GM12878 (cell line): Measurements from ENCODE around the gene CALR. TPM values are rescaled to one million over a fixed set of nuclear protein-coding genes. Genes with fewer than 3 reads are reported as not detected.

ENCODE experiments used
- ATAC-seq: fragments of 200-7000 bp; cut with Tn5 transposase; 3 replicates; pipeline ENCODE4 v1.9.1; 2020; ENCODE audit warnings: mild to moderate bottlenecking, moderate library complexity
- BruUV-seq: library from RNA; stranded (reverse); fragments of 400-500 nt; replicated peaks from 2 replicates; lab custom pipeline; 2021; lab: Mats Ljungman, UMichigan
- CTCF ChIA-PET: fragments of 300-600 bp; sonication (Branson Sonifier 250); formaldehyde crosslinking; extraction: SDS; loops from one replicate; lab custom pipeline; 2021; ENCODE audit warnings: inconsistent platforms; lab: Yijun Ruan, JAX
- POLR2A ChIA-PET: fragments of 350-600 bp; formaldehyde crosslinking; extraction: SDS; loops from one replicate; lab custom pipeline; 2021; ENCODE audit warnings: inconsistent platforms; lab: Charles Lee
- RAD21 ChIA-PET: fragments of 300-600 bp; sonication (Branson Sonifier 250); formaldehyde crosslinking; loops from one replicate; lab custom pipeline; 2023; ENCODE audit warnings: antibody characterized with exemption; ENCODE audit not compliant: unreplicated experiment; lab: Charles Lee
- SMC1A ChIA-PET: fragments of 300-600 bp; sonication (Branson Sonifier 250); formaldehyde crosslinking; loops from one replicate; lab custom pipeline; 2023; ENCODE audit not compliant: unreplicated experiment, uncharacterized antibody; lab: Charles Lee
- DNase-seq: peaks from one replicate; pipeline ENCODE4 v3.0.0-alpha.2; 2011; ENCODE audit warnings: low read depth, low spot score
- FAIRE-seq: peaks from 3 replicates; lab custom pipeline; 2011; peaks lifted over from hg19 to GRCh38; lab: Jason Lieb, UNC
- H2AFZ ChIP-seq: 2 replicates; pipeline ENCODE4 v1.6.0; 2011; ENCODE audit warnings: low read depth, low read length, control low read depth; ENCODE audit not compliant: control insufficient read depth
- H3K27ac ChIP-seq: 2 replicates; pipeline ENCODE4 v1.5.1; 2011; ENCODE audit warnings: control low read depth; ENCODE audit not compliant: control insufficient read depth, insufficient read depth
- H3K27me3 ChIP-seq, 2 experiments: replicated peaks in 1 of 2; 2 replicates each; pipeline versions ENCODE4 v1.6.0 to v1.6.1; 2011; ENCODE audit warnings: low read length in 1 of 2; ENCODE audit not compliant: control insufficient read depth in 2 of 2, insufficient read depth in 2 of 2
- H3K36me3 ChIP-seq, 2 experiments: 2 replicates each; pipeline ENCODE4 v1.5.1; 2011; ENCODE audit warnings: low read length in 1 of 2; ENCODE audit not compliant: control insufficient read depth in 2 of 2, insufficient read depth in 2 of 2
- H3K4me1 ChIP-seq: 2 replicates; pipeline ENCODE4 v1.6.1; 2011; ENCODE audit warnings: mild to moderate bottlenecking, low read length, moderate library complexity, mixed read lengths; ENCODE audit not compliant: control insufficient read depth, insufficient read depth
- H3K4me2 ChIP-seq: 2 replicates; pipeline ENCODE4 v1.6.0; 2011; ENCODE audit warnings: control low read depth; ENCODE audit not compliant: control insufficient read depth, insufficient read depth
- H3K4me3 ChIP-seq: fragments of 200-600 bp; sonication (generic); 2 replicates; pipeline ENCODE4 v1.5.1; 2016
- H3K79me2 ChIP-seq: 2 replicates; pipeline ENCODE4 v1.6.0; 2011; ENCODE audit warnings: low read length; ENCODE audit not compliant: control insufficient read depth, insufficient read depth
- H3K9ac ChIP-seq: 2 replicates; pipeline ENCODE4 v1.8.0; 2011; ENCODE audit warnings: low read length, control low read depth, mixed read lengths; ENCODE audit not compliant: control insufficient read depth, insufficient read depth
- H3K9me3 ChIP-seq: replicated peaks from 3 replicates; pipeline ENCODE4 v1.5.1; 2011; ENCODE audit warnings: mild to moderate bottlenecking, low read length; ENCODE audit not compliant: control insufficient read depth, insufficient read depth
- H4K20me1 ChIP-seq: 2 replicates; pipeline ENCODE4 v1.6.0; 2011; ENCODE audit not compliant: control insufficient read depth, insufficient read depth
- ATF7 ChIP-seq: fragments of 450-650 bp; IDR thresholded peaks from 2 replicates; pipeline ENCODE4 v1.6.1; 2016; ENCODE audit warnings: low read depth, mild to moderate bottlenecking
- BRCA1 ChIP-seq: IDR thresholded peaks from 2 replicates; pipeline ENCODE4 v1.6.1; 2011; ENCODE audit warnings: low read depth, low read length, improper control_type of control experiment
- CTCF ChIP-seq, 3 experiments: IDR thresholded peaks in 2 of 3; conservative IDR thresholded peaks in 1 of 3; 2 replicates each; pipeline ENCODE4 v1.5.1; 2011; ENCODE audit warnings: low read depth in 3 of 3, low read length in 3 of 3, mild to moderate bottlenecking in 3 of 3, control low read depth in 2 of 3, moderate library complexity in 2 of 3, inconsistent platforms in 1 of 3, mixed read lengths in 1 of 3; ENCODE audit not compliant: control insufficient read depth in 2 of 3, insufficient read depth in 1 of 3; ENCODE audit errors: extremely low read depth in 1 of 3
- E2F8 ChIP-seq: fragments of 450-650 bp; IDR thresholded peaks from 2 replicates; pipeline ENCODE4 v1.6.1; 2018; ENCODE audit warnings: mild to moderate bottlenecking, low read depth, moderate library complexity; ENCODE audit not compliant: partially characterized antibody
- E4F1 ChIP-seq: fragments of 450-650 bp; IDR thresholded peaks from 2 replicates; pipeline ENCODE4 v1.6.1; 2018; ENCODE audit warnings: borderline replicate concordance, mild to moderate bottlenecking; ENCODE audit not compliant: partially characterized antibody
- IRF4 ChIP-seq: IDR thresholded peaks from 2 replicates; pipeline ENCODE4 v1.6.1; 2011; ENCODE audit warnings: low read depth, low read length
- PKNOX1 ChIP-seq: fragments of 450-650 bp; IDR thresholded peaks from 2 replicates; pipeline ENCODE4 v1.6.1; 2016; ENCODE audit warnings: mild to moderate bottlenecking
- POLR2A ChIP-seq: IDR thresholded peaks from 2 replicates; pipeline ENCODE4 v1.6.1; 2011; ENCODE audit warnings: low read depth, mild to moderate bottlenecking, low read length
- POLR2AphosphoS2 ChIP-seq: IDR thresholded peaks from 2 replicates; pipeline ENCODE4 v1.6.1; 2011; ENCODE audit warnings: low read depth, mild to moderate bottlenecking, low read length, improper control_type of control experiment, moderate library complexity
- RUNX3 ChIP-seq: IDR thresholded peaks from 2 replicates; pipeline ENCODE4 v1.6.1; 2012; ENCODE audit warnings: low read length, inconsistent platforms
- TARDBP ChIP-seq: IDR thresholded peaks from 2 replicates; pipeline ENCODE4 v1.6.1; 2016; ENCODE audit warnings: borderline replicate concordance
- WGBS: methylation state at CpG from one replicate; pipeline ENCODE4 v1.1.6; 2016; ENCODE audit warnings: low lambda C conversion rate; ENCODE audit not compliant: insufficient replicate concordance, insufficient coverage; ENCODE audit errors: missing lambda C conversion rate; 5-methylcytosine and 5-hydroxymethylcytosine counted together
- in situ Hi-C: fragments of 300-500 bp; cut with MboI; formaldehyde crosslinking; loops from 9 replicates; pipeline ENCODE4 v1.14.3; 2018; ENCODE audit warnings: mixed read lengths
- intact Hi-C: fragments of 100-400 bp; cut with micrococcal nuclease; formaldehyde crosslinking; loops from one replicate; pipeline ENCODE4 v1.14.2; 2022; ENCODE audit not compliant: unreplicated experiment
- polyA plus RNA-seq, 11 experiments: library from polyadenylated mRNA; depleted of rRNA in 4 of 11; unstranded in 6 of 11; stranded (reverse) in 5 of 11; fragments of >200 nt; fragmentation: Nextera tagmentation in 4 of 11; fragmentation: Illumina TruSeq in 1 of 11; extraction: Ambion mirVana in 4 of 11; extraction: Trizol in 1 of 11; gene quantifications; 1 replicate in 1 of 11; 2 replicates in 10 of 11; pipeline versions ENCODE4 v1.2.1 to v1.2.3, GENCODE V29; 2011 to 2016; ENCODE audit warnings: inconsistent platforms in 2 of 11, missing spikeins in 2 of 11, low read depth in 1 of 11
- total RNA-seq, 4 experiments: library from RNA; depleted of rRNA in 3 of 4; stranded (reverse); fragments of >200 nt in 3 of 4; fragmentation: Illumina TruSeq in 1 of 4; extraction: Trizol in 1 of 4; gene quantifications; 2 replicates each; pipeline versions ENCODE4 v1.2.1 to v1.2.3, GENCODE V29; 2013 to 2021

Gene CALR
- total and polyA plus RNA-seq, 10 of the 15 experiments (the other 5 are each of a cell fraction or from before 2014, with no cell fraction given): 202 to 1,451 (median 749) TPM

GRCh38 chr19:12947702-12948611 lies 9.5 kb downstream of the CALR start:
- Histone ChIP-seq H3K4me1 (peaks cover 20% of the 10 kb centered on the region), H3K4me3 (no peak overlapping the region), H3K9me3 (no peaks in the 10 kb centered on the region), H3K36me3 (peaks cover 26 to 34% of the 10 kb centered on the region in 2 experiments), H3K9ac (no peak overlapping the region), H3K27ac (no peak overlapping the region), H3K27me3 (no peaks in the 10 kb centered on the region), H3K4me2 (peak overlapping the region; percentile 93), H4K20me1 (no peaks in the 10 kb centered on the region), H3K79me2 (peaks cover 31% of the 10 kb centered on the region), H2AFZ (no peak overlapping the region)
- WGBS: 94% methylated on average over 18 of the region's 28 CpGs
- ChIA-PET SMC1A (no interaction called here), CTCF (interaction anchor here (0.5 to 1.0 kb wide), 2 partner anchors 18 to 63 kb away, joined by 3 to 5 read pairs; no protein-coding TSS in a partner anchor), RAD21 (no interaction called here), POLR2A (no interaction called here)
- ATAC-seq (no peak), FAIRE-seq (no peak), DNase-seq (no peak)
- intact Hi-C loops: no loop called here
- in situ Hi-C loops: no loop called here
- no TSS peak for BruUV-seq
- no peak for TF ChIP-seq CTCF (IDR thresholded peaks at IDR 0.05 in 2 of 3, conservative IDR thresholded peaks at IDR 0.05 in 1 of 3; ENCODE audit: control insufficient read depth in 2 of 3, extremely low read depth in 1 of 3, insufficient read depth in 1 of 3, low read depth in 3 of 3, low read length in 3 of 3)
- no peak; the same call in 1 of the 2 replicates for TF ChIP-seq POLR2AphosphoS2
- TF ChIP-seq RUNX3: no peak
- TF ChIP-seq TARDBP: no peak
- TF ChIP-seq ATF7: no peak
- no peak for TF ChIP-seq IRF4
- TF ChIP-seq E4F1: no peak
- TF ChIP-seq POLR2A: no peak
- TF ChIP-seq E2F8: no peak
- TF ChIP-seq PKNOX1: no peak
- no peak for TF ChIP-seq BRCA1
